Measurements from ENCODE around the gene NHSL1.

The NHSL1 gene

DNA sequence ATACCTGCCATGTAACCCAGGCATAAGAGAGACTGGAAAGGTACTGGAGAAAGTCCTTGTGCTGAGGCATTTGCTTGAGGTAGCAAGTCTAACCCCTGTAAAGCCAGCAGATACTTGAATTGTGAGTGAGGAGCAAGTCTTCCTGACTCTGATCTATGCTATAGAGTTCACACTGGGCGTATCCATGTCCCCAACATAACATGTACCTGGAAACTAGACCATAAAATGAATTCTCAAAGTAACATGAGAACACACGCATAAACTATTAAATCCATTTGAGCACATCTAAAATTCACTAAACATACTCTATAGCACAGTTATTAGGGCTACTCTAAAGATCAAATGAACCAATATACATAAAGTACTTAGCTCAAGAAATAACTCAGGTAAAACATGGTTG is 2.0 kb downstream of the NHSL1 start:
- DNase-seq (ENCODE audit: low read depth): no peak

DNA sequence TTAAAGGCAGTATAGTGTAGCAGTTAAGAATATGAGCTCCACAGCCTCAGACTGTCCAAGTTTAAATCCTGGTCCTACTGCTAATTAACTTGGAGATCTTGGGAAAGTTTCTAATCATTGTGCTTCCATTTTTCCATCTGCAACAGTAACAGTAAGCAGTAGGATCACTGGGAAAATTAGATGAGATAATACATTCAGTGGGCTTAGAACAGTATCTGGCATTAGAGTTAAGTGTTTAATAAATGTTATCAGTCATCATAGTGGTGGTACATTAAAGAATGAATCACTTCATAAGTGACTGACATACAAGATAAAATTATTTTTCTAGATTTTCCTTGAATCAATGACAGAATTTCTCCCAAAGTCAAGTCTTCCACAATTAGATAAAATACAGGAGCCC is 5.0 kb downstream of the NHSL1 start:
- DNase-seq (ENCODE audit: low read depth): no peak

DNA sequence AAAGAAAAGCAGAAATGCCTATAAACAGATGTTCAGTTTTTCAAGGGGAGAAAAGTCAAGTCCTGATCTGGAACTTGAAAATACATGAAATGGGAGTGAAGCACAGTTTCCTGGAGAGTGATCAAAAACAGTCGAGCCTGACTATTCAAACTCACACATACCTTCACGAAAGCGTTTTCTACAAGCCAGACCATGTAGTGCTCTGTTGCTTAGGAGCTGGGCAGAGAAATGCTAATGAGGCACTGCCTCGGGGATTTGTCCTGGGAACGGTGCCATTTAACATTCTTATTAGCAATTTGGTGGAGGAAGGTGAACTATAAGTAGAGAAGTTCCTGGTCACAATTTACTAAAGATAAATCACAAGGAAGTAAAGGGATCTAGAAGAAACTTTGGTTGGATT is 5.9 kb downstream of the NHSL1 start:
- no peak for DNase-seq (ENCODE audit: low read depth)

GRCh38 chr6:138492871-138493270 is 6.4 kb downstream of the NHSL1 start:
- DNase-seq (ENCODE audit: low read depth): no peak

GRCh38 chr6:138492113-138492512 is 7.2 kb downstream of the NHSL1 start:
- no peak for DNase-seq (ENCODE audit: low read depth)

- no peak for DNase-seq (ENCODE audit: low read depth)
Measured at GRCh38 chr6:138491017-138491416, 8.3 kb downstream of the NHSL1 start.

GRCh38 chr6:138489846-138490245 is 9.4 kb downstream of the NHSL1 start:
- DNase-seq (ENCODE audit: low read depth): no peak

DNA sequence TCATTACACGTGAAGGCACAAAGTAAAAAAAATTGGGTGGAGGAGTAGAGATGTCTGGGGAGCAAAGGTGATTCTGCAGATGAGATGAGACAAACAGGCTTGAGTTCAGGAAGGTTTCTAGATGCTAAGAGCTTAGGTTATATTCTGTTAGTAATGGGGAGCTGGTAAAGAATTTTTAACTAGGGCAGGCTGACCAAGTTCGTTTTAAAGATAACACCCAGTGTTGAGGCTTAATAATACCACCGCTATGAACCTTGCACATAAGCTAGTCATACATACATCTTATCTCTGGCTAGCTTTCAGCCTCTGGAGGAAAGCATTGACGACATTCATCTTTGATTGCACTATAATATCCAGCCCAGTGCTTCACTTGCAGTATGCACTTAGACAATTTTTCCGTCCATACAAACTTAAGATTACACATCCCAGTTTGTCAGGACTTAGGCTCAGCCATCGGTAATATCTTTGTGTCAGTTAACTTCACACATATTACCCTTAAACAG is 12.1 kb downstream of the NHSL1 start:
- no peak for DNase-seq (ENCODE audit: low read depth)

DNA sequence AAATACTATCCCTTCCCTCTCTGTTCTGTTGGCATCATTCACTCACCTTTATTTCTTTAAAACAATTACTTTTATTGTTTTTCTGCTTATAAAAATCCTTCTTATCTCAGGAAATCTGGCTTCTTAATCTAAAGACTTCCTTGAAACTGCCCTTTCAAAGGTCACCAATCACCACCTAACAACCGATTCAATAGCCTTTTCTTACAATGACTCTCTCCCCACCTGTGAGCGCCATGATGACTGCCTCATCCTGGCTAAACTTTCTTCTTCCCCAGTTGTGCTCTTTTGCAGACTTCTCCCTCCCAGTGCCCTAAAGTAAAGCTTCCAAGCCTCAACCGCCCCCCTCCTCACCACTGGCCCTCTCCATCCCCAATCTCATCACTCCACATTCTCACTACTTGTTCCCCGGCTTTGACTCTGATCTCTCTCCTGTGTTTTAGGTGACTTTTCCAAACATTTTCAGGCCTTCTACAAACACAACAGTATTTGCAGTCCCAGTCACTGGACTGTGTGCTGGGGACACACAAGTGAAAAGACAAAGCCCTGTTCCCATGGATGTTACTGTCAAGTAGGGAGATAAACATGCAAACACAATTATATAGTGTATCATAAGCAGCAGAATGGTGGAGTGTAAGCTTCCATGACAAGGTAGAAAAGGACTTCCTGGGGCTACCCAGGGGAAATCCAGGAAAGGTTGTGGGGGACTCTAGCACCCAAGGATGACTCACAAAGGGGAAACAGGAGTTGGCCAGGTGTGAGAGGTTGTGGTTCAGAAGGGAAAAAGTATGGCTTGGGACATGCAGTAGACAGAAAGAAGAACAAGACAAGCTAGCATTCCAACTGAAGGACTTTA is 12.8 kb downstream of the NHSL1 start:
- no peak for DNase-seq (ENCODE audit: low read depth)

DNA sequence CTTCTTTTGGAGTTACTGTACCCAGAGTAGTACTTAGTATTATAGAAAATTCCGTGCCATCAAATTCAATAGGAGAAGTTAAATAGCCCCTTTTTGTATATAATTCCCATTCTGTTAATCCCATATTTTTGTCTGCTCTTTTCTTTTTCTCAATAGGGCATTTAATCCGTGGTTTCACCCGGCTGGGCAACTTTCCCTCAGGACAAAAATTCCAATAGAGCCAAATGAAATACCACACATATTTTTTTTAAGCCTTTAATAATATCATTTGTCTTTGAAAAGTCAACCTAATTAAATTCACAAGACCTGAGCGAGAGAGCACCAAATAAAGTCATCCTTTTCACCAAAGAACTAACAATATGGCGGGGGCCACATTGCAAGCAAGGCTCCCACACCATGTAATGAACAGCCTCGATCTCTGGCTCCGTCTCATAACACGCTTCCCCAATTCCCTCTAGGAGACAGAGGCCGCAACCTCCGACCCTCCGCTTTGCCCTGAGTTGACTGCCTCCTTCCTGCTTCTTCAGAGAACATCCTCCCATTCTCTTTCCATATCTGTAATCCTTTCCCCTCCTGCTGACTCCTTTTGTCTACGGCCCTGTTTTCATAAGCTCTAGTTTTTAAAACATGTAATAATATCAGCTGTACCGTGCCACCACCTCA is 13.6 kb downstream of the NHSL1 start:
- DNase-seq (ENCODE audit: low read depth): no peak

DNA sequence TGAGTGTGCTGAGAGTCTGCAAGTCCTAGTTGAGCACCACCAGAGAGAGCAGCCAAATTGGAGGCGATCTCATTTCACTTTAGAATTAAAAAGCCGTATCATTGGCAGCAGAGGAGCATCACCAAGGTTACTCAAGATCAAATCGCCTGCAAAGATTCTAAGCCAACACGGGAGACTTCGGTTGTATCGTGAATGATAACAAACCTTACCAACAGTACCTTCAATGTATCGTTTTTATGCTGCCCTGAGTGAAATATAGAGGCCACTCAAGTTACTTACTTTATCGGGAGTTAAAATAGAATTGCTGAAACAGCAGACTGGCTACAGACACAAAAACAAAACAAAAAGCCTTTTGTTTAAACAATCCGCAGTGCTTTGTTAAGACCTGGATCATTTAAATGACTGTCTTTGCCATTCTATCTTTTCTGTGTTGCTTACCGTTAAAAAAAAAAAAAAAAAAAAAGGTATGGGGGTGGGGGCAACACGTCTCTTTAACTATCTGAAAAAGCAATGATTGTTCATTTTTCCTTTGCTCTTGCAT is 14.2 kb downstream of the NHSL1 start:
- no peak for DNase-seq (ENCODE audit: low read depth)

DNA sequence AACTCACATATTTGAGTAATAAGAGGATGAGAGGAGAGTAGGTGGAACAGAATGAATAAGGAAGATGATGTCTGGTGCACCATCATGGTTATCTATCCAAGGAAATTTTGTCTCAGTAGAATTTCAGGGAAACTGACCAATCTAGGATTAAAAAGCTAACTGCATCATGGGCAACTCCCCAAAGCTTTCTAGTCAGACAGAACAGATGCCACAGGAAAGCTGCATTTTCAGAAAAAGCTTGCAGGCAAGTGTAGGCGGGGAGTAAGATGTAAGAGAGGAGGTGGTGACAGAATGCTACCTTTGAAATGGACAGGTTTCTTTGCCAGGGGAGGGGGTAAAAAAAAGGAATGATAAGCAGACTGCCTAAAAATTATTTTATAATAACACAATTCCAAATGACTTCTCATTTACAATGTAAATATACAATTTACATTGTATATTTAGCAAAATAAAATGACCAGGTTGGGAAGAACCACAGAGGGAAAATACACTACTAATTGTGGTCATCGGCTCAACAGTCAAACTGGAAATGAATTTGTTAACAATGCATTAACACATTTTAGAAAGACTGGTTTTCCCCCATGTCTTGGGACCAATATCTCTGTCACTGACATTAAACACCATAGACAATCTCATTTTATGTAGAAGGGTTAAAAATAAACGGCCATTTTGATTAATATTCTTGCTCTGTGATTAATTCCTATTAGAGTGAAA is 15.1 kb downstream of the NHSL1 start:
- DNase-seq (ENCODE audit: low read depth): no peak

GRCh38 chr6:138482816-138483215 is 16.5 kb downstream of the NHSL1 start:
- no peak for DNase-seq (ENCODE audit: low read depth)

DNA sequence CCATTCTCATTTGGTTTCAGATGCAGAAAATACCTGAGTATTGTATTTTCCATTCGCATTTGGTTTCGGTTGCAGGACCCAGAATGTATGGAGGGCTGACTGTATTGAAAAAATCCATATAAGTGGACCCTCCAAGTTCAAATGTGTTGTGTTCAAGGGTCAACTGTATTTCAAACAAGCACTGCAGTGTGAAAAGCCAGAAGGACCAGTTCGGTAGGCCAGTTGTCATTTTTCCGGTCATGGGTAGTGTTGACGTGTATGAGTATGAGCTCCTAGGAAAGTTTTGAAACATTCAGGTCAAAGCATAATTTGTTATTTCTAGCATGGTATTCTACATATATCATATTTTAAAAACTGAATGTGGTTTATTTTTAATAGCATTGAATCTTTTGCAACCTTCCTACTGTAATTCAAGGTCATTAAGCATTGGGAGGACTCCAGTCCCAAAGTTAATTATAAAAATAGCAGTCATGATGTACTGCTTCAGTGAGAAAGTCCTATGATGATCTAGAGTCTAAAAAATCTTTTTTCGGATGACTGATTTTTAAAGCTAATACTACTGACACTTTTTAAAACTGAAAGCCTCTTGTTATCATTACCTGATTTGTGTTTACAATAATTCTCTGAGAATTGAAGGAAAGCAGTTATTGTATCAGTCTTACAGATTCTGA is 18.9 kb downstream of the NHSL1 start:
- no peak for DNase-seq (ENCODE audit: low read depth)

GRCh38 chr6:138477913-138478539 is 21.3 kb downstream of the NHSL1 start:
- DNase-seq (ENCODE audit: low read depth): no peak

DNA sequence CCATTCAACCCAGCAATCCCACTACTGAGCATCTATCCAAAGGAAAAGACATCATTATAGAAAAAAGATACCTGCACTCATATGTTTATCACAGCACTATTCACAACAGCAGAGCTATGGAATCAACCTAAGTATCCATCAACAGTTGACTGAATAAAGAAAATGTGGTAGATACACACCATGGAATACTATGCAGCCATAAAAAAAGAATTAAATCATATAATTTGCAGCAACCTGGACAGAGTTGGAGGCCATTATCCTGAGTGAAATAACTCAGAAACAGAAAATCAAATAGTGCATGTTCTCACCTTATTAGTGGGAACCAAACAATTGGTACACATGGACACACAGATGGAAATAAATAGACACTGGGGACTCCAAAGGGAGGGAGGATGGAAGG is 23.2 kb downstream of the NHSL1 start:
- DNase-seq (ENCODE audit: low read depth): no peak

GRCh38 chr6:138473144-138473543 is 26.1 kb downstream of the NHSL1 start:
- no peak for DNase-seq (ENCODE audit: low read depth)

DNA sequence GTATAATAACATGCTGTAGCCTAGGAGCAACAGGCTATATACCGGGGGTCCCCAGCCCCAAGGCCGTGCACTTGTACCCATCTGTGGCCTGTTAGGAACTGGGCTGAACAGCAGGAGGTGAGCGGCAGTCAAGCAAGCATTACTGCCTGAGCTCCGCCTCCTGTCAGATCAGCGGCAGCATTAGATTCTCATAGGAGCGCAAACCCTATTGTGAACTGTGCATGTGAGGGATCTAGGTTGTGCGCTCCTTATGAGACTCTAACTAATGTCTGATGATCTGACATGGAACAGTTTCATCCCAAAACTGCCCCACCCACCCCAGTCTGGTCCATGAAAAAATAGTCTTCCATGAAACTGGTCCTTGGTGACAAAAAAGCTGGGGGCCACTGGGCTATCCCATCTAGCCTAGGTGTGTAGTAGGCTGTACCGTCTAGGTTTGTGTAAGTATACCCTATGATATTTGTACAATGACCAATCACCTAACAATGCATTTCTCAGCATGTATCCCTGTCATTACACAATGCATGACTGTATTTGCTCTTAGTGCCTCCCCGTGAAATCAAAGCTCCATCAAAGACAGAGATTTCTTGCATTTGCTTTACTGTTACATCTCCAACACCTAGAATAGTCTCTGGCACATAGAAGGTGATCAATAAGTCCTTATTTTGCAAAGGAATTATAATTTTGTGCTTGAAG is 30.8 kb downstream of the NHSL1 start:
- no peak for DNase-seq (ENCODE audit: low read depth)

DNA sequence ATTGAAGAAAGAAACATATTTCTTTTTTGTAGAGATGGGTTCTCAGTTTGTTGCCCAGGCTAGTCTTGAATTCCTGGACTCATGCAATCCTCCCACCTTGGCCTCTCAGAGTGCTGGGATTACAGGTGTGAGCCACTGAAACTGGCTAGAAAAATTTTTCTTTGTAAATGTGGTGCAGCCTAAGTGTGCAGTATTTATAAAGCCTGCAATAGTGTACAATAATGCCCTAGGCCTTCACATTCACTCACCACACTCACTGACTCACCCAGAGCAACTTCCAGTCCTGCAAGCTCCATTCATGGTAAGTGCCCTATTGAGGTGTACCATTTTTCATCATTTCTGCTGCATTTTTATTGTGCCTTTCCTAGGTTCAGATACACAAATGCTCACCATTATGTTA is 31.4 kb downstream of the NHSL1 start:
- DNase-seq (ENCODE audit: low read depth): no peak

DNA sequence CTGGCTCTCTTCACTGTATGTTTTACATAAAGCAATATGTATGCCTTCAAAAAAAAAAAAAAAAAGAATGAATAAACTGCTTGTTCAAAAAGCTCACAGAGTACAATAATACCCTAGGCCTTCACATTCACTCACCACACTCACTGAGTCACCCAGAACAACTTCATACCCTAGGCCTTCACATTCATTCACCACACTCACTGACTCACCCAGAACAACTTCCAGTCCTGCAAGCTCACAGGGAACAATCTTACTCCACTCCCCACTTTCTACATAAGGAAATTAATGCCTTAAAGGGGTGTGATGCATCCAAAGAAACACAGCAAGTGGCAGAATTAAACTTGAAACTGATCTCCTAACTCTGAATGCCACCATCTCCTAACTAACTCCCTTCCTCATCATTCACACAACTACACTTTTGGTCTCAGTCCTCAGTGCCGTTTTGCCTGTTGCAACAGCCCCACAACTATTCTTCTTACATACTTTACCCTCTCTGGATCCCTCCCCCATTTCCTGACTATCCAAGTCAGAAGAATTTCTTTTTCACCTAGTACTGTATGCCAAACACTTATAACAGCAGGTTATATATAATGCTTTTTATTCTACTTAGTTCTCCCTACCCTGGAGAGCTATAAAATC is 34.2 kb downstream of the NHSL1 start:
- DNase-seq (ENCODE audit: low read depth): peak; percentile 81
